Left colon (tissue), 2 donors: ENCODE measurements around the gene G6PC1. TPM values are rescaled to one million over a fixed set of nuclear protein-coding genes. Genes with fewer than 3 reads are reported as not detected.
"Not testable (repeated sequence)": the region's sequence is repeated elsewhere in the genome, so short reads cannot be mapped to it uniquely, and the experiment has no call there.

ENCODE experiments used
- ATAC-seq: fragments of 200-7000 bp; cut with Tn5 transposase; one replicate; pipeline ENCODE4 v1.9.1; 2020; ENCODE audit warnings: mild to moderate bottlenecking, moderate library complexity
- DNase-seq, 2 donors: peaks; one replicate each; pipeline ENCODE4 v3.0.0-alpha.2; 2020
- intact Hi-C, 2 donors: fragments of 100-400 bp; cut with DNase I in 1 of 2; cut with micrococcal nuclease in 1 of 2; formaldehyde crosslinking; loops; one replicate each; pipeline versions ENCODE4 v1.11.2 to v1.14.0; 2022; cut with DNase I, micrococcal nuclease
- long read RNA-seq: library from polyadenylated mRNA; unstranded; transcript quantifications from one replicate; pipeline ENCODE4 v2.0.0, GENCODE V29; 2021
- total RNA-seq, 2 donors: library from RNA; stranded (reverse); fragmentation: NEBNext Ultra II Directional; extraction: Animal tissue kit (Norgen Biotek cat#: 25700); gene quantifications; one replicate each; pipeline ENCODE4 v1.2.1, GENCODE V29; 2021
- donor health status: DM: no; HTN: no; CAD: no.
- donor health status: DM: yes; HTN: yes; CAD: no.

G6PC1 gene
- total RNA-seq, result under 1 TPM in 1 of 2 donors, not detected in 1; 0.50 TPM
- long read RNA-seq, result 0 reads

DNA sequence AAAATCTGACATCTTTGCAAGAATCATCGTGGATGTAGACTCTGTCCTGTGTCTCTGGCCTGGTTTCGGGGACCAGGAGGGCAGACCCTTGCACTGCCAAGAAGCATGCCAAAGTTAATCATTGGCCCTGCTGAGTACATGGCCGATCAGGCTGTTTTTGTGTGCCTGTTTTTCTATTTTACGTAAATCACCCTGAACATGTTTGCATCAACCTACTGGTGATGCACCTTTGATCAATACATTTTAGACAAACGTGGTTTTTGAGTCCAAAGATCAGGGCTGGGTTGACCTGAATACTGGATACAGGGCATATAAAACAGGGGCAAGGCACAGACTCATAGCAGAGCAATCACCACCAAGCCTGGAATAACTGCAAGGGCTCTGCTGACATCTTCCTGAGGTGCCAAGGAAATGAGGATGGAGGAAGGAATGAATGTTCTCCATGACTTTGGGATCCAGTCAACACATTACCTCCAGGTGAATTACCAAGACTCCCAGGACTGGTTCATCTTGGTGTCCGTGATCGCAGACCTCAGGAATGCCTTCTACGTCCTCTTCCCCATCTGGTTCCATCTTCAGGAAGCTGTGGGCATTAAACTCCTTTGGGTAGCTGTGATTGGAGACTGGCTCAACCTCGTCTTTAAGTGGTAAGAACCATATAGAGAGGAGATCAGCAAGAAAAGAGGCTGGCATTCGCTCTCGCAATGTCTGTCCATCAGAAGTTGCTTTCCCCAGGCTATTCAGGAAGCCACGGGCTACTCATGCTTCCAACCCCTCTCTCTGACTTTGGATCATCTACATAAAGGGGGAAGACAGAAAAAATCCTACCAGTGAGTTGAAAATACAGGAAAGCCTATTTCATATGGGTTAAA lies at the start of gene G6PC1:
Gene G6PC1, plus strand, starts transcription at position 340 of the 872 bp plus-strand sequence. Its CDS starts 78 bp downstream, at position 418.
- intact Hi-C loops, result no loop called here
- peak; percentile 74 for ATAC-seq
- DNase-seq, result no peak

DNA sequence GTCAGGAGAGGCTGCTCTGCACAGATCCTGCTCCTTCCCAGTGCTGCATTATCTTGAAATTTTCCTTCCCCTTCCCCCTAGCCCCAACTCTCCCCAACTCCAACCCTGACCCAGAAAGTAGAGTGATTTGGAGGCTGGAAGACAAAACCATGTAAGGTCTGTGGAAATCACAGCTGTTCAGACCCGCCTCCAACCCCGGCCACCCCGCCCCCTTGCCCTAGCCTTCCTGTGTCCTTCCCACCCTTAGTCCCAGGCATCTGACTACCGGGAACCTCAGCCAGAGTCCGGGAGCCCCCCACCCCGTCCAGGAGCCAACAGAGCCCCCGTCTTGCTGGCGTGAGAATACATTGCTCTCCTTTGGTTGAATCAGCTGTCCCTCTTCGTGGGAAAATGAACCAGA lies 49.6 kb upstream of the G6PC1 start, which contains the start of gene AOC3:
Gene AOC3, plus strand, starts transcription at position 246 of the 400 bp plus-strand sequence. Its CDS starts 145 bp downstream, at position 391.
- intact Hi-C loops, result no loop called here
- ATAC-seq, result no peak
- peak; percentile 47 to 53 for DNase-seq

DNA sequence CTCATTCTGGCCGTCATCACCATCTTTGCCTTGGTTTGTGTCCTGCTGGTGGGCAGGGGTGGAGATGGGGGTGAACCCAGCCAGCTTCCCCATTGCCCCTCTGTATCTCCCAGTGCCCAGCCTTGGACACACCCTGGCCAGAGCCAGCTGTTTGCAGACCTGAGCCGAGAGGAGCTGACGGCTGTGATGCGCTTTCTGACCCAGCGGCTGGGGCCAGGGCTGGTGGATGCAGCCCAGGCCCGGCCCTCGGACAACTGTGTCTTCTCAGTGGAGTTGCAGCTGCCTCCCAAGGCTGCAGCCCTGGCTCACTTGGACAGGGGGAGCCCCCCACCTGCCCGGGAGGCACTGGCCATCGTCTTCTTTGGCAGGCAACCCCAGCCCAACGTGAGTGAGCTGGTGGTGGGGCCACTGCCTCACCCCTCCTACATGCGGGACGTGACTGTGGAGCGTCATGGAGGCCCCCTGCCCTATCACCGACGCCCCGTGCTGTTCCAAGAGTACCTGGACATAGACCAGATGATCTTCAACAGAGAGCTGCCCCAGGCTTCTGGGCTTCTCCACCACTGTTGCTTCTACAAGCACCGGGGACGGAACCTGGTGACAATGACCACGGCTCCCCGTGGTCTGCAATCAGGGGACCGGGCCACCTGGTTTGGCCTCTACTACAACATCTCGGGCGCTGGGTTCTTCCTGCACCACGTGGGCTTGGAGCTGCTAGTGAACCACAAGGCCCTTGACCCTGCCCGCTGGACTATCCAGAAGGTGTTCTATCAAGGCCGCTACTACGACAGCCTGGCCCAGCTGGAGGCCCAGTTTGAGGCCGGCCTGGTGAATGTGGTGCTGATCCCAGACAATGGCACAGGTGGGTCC lies 49.0 kb upstream of the G6PC1 start:
- ATAC-seq, intact Hi-C loops: not testable (repeated sequence)

DNA sequence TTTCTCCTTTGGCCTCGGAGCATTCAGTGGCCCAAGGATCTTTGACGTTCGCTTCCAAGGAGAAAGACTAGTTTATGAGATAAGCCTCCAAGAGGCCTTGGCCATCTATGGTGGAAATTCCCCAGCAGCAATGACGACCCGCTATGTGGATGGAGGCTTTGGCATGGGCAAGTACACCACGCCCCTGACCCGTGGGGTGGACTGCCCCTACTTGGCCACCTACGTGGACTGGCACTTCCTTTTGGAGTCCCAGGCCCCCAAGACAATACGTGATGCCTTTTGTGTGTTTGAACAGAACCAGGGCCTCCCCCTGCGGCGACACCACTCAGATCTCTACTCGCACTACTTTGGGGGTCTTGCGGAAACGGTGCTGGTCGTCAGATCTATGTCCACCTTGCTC lies 48.2 kb upstream of the G6PC1 start:
- ATAC-seq, result no peak
- DNase-seq, result peak in 1 of 2 donors; percentile 41
- intact Hi-C loops, result no loop called here

More for the DNA sequence above, 49.0 kb upstream of the G6PC1 start:
- not testable (repeated sequence) for DNase-seq

DNA sequence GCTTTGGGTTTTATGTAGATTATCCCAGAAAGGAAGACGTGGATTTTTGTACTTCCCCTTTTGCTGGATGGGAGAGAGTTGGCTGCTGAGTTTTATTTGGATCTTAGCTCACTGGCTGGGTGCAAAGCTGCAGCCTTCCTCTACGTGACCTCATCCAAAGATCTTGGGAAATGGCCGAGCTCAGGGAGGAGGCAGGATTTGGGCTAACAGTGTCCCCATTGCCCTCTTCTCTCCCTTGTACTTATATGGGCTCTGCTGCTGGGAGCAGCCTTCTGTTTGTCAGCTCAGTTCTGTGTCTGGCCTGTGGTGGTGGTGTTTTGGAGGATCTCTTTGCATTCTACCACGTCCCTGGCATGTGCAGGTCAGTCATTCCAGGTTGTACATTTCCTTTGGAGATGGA lies 47.6 kb upstream of the G6PC1 start:
- peak; percentile 22 for ATAC-seq
- DNase-seq, result no peak

DNA sequence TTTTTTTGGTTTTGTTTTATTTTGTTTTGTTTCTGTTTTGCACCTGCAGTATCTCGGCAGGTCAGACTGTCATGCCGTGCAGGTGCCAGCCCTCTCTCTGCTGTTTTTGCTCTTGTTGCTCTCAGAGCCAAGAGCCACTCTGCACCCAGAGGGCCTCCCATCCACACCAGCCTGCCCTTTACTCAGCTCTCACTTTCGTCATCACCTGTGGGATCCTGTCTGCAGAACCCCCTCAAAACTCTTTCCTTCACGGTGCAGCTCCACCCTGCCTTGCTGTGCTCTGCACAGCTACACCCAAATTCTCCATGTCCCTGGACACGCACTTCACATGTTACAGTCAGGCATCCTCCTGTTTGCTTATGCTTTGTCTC lies 47.0 kb upstream of the G6PC1 start:
- intact Hi-C loops, result no loop called here
- ATAC-seq, result no peak
- DNase-seq, result no peak

More for the DNA sequence above, 47.6 kb upstream of the G6PC1 start:
- intact Hi-C loops, result no loop called here

DNA sequence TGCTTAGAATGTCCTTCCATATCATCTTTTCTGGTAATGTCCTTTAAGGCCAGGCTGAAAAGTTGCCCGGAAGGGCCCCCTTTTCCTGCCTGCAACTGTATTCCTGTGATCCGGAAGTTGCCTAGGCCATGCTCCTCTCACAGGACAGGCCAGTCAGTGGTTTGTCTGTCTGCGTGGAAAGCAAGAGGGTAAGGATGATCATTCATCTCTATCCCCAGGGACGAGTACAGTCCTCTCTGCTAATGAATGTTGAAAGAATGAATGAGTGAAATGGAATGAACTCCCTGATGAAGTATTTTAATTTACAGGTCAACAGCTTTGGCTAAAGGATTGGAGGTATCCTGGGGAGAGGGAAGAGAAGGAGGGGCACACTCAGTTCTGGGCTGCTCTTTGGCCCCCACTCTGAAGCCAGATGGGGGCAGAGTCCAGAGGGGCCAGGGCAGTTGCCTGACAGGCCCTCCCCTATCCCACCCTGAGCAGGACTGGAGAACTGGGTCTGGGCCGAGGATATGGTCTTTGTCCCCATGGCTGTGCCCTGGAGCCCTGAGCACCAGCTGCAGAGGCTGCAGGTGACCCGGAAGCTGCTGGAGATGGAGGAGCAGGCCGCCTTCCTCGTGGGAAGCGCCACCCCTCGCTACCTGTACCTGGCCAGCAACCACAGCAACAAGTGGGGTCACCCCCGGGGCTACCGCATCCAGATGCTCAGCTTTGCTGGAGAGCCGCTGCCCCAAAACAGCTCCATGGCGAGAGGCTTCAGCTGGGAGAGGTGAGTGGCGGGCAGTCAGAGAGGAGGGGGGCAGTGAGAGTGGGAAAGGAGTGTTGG lies 46.4 kb upstream of the G6PC1 start:
- intact Hi-C loops, result no loop called here
- no peak for ATAC-seq
- no peak for DNase-seq

DNA sequence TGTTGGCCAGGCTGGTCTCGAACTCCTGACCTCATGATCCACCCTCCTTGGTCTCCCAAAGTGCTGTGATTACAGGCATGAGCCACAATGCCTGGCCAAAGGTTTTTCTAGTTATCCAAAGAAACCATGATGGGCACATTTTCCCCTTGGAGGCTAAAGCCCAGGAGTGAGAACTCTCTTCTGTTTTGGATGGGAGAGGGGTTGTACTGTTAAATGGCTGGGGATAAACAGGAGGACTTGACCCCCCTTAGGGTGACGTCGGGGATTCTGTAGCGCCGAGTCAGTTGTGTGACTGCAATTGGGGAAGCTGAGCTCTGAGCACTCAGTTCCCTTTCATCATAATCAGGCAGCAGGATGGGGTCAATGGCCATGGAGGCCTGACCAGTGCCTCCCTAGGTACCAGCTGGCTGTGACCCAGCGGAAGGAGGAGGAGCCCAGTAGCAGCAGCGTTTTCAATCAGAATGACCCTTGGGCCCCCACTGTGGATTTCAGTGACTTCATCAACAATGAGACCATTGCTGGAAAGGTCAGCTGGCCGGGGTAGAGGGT lies 45.5 kb upstream of the G6PC1 start:
- DNase-seq, result no peak
- ATAC-seq, result no peak
- intact Hi-C loops, result no loop called here

DNA sequence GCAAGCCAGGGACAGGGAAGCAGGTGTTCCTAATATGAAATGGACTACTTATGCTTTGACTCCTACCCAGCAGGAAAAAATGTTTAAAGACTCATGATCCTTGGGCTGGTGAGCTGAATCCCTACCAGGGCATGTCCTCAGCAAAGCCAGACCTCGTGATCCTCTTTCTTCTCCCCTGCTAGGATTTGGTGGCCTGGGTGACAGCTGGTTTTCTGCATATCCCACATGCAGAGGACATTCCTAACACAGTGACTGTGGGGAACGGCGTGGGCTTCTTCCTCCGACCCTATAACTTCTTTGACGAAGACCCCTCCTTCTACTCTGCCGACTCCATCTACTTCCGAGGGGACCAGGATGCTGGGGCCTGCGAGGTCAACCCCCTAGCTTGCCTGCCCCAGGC lies 44.5 kb upstream of the G6PC1 start:
- DNase-seq, ATAC-seq, intact Hi-C loops: not testable (repeated sequence)

DNA sequence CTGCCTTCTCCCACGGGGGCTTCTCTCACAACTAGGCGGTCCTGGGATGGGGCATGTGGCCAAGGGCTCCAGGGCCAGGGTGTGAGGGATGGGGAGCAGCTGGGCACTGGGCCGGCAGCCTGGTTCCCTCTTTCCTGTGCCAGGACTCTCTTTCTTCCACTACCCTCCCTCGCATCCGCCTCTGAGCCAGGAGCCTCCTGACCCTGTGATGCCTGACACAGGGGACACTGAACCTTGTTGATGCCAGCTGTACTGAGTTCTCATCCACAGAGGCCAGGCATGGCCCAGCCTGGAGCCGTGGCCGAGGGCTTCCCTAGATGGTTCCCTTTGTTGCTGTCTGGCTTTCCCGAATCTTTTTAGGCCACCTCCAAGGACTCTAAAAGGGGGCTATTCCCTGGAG lies 44.1 kb upstream of the G6PC1 start:
- DNase-seq, ATAC-seq, intact Hi-C loops: not testable (repeated sequence)

DNA sequence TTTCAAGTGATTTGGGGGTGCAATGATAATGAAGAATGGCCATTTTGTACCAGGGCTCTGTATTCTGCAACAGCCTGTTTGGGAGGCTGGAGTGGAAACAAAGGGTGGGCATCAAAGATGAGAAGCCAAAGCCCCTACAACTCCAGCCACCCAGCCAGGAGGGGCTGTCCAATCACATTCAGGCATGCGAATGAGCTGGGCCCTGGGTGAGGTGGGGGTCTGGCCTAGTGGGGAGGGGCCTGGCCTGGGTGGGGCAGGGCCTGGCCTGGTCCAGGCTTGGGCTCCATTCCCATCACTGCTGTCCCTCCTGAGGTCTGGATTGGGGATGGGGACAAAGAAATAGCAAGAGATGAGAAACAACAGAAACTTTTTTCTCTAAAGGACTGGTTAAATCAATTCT lies 43.2 kb upstream of the G6PC1 start:
- ATAC-seq (no peak), DNase-seq (no peak)
- intact Hi-C loops, result no loop called here

DNA sequence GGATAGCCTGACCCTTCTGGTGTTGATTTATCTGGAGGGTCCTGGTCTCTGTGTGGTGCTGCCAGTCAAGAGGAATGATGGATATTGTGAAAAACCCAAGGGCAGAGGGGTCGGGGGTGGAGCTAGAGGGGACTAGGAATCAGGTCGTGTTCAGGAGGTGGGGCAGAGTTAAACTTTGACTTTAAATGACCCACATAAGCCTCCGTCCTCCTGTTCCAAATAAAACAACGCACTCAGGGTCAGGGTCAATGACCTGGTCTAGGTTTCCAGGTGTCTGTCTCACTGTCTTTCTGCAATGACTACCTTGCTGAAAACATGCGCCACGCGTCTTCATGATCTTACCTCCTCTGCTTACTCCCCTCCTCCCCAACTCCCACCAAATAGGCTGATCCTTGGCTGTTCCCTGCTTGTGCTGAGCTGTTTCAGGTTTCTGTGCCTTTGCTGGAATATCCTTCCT lies 34.9 kb upstream of the G6PC1 start:
- intact Hi-C loops, result no loop called here
- no peak for DNase-seq
- no peak for ATAC-seq

DNA sequence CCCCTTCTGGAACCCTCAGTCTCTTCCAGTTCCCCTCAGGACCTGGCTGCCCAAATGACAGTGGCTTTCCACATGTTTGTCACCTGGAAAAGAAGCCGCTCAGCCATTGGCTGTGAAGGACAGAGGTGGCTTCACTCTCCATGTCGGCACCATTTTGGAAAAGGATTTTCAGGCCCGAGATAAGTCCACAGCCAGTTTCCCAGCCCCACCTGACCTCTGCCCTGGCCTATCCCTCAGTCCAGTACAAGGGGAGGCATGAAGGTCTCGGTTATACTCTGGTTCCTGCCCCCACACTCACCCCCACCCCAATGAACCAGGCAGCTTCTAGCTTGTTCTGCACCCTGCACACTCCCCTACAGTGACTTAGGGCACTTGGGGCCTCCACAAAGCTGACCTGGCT lies 34.4 kb upstream of the G6PC1 start:
- DNase-seq (no peak), ATAC-seq (no peak)

DNA sequence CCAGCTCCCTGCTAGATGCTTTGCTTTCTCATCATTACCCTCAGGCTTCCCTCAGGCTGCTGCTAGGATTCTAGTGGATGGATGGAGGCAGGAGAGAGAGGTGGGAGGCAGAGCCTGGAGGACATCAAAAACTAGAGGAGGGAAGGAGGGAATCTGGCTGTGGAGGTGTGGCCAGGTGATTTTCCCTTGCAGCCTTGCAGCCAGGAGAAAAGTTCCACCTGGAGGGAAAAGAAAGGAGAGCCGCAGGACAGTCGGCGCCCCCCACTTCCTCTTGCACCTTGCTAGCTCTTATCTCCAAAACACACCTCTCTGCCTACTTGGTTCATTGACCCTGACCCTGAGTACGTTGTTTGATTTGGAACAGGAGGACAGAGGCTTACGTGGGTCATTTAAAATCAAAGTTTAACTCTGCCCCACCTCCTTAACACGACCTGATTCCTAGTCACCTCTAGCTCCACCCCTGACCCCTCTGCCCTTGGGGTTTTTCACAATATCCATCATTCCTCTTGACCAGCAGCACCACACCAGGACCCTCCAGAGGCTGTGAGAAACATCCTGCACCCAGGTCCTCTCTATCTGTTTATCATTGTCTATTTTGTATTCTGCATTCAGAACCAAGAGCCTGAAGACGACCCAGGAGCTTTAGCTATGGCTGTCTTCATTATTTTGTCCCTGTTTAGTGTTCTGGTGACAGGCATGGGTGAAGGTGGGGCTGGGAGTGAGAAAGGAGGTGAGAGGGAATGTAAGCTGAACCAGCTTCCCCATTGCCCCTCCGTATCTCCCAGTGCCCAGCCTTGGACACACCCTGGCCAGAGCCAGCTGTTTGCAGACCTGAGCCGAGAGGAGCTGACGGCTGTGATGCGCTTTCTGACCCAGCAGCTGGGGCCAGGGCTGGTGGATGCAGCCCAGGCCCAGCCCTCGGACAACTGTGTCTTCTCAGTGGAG lies 33.7 kb upstream of the G6PC1 start:
- intact Hi-C loops, result no loop called here
- ATAC-seq, result peak; percentile 75
- no peak for DNase-seq

More for the DNA sequence above, 34.4 kb upstream of the G6PC1 start:
- intact Hi-C loops, result no loop called here

DNA sequence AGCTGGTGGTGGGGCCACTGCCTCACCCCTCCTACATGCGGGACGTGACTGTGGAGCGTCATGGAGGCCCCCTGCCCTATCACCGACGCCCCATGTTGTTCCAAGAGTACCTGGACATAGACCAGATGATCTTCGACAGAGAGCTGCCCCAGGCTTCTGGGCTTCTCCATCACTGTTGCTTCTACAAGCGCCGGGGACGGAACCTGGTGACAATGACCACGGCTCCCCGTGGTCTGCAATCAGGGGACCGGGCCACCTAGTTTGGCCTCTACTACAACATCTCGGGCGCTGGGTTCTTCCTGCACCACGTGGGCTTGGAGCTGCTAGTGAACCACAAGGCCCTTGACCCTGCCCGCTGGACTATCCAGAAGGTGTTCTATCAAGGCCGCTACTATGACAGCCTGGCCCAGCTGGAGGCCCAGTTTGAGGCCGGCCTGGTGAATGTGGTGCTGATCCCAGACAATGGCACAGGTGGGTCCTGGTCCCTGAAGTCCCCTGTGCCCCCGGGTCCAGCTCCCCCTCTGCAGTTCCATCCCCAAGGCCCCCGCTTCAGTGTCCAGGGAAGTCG lies 32.8 kb upstream of the G6PC1 start:
- intact Hi-C loops, ATAC-seq, DNase-seq: not testable (repeated sequence)

DNA sequence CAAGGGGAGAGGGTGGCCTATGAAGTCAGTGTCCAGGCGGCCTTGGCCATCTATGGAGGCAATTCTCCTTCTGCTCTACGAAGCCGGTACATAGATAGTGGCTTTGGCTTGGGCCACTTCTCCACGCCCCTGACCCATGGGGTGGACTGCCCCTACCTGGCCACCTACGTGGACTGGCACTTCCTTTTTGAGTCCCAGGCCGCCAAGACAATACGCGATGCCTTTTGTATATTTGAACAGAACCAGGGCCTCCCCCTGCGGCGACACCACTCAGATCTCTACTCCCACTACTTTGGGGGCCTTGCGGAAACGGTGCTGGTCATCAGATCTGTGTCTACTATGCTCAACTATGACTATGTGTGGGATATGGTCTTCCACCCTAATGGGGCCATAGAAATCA lies 32.3 kb upstream of the G6PC1 start:
- DNase-seq (no peak), ATAC-seq (no peak)
- intact Hi-C loops, result no loop called here

DNA sequence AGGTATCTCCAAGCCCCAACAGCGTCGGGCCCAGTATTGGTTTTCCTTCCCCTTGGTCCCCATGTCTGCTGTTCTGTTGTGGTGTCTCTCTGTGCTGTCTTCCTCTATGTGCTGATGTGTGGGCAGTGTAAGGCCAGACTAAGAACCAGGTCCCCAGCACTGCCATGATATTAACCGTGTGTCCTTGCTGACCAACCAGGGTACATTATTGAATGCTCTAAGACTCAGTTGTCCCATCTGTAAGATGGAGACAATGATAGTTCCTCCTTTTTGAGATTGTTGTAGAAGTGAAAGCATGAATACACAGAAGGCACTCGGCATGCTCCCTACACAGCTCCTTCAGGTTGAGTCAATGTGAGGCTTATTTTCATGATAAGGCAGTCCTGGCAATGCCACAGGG lies 29.0 kb upstream of the G6PC1 start:
- intact Hi-C loops, result no loop called here
- DNase-seq (no peak), ATAC-seq (no peak)
